CD4-positive, alpha-beta T cell (primary cell): ENCODE data around the gene RNF150. TPM values are rescaled to one million over a fixed set of nuclear protein-coding genes. Genes with fewer than 3 reads are reported as not detected.

Experiments used
- ATAC-seq: fragments of 200-7000 bp; cut with Tn5 transposase; one replicate; pipeline ENCODE4 v1.10.0; 2022; ENCODE audit warnings: mild to moderate bottlenecking; ENCODE audit not compliant: poor library complexity
- CTCF ChIA-PET: fragments of 350-600 bp; sonication (Branson Sonifier 250); formaldehyde crosslinking; loops from one replicate; lab custom pipeline; 2021; ENCODE audit warnings: antibody characterized with exemption, inconsistent platforms; lab: Charles Lee
- POLR2A ChIA-PET: fragments of 350-600 bp; sonication (Branson Sonifier 250); formaldehyde crosslinking; loops from one replicate; lab custom pipeline; 2021; ENCODE audit warnings: antibody characterized with exemption, inconsistent platforms; lab: Charles Lee
- DNase-seq, 14 experiments: peaks; one replicate each; pipeline ENCODE4 v3.0.0-alpha.2; 2013 to 2020; ENCODE audit warnings: mixed read lengths in 2 of 14
- H3K27ac ChIP-seq, 2 donors: one replicate each; pipeline versions ENCODE4 v1.5.1 to v1.7.0; 2013; ENCODE audit warnings: low read length in 2 of 2, low read depth in 1 of 2, mild to moderate bottlenecking in 1 of 2
- H3K27me3 ChIP-seq, 2 experiments: 1 replicate in 1 of 2; 2 replicates in 1 of 2; pipeline versions ENCODE4 v1.6.1 to v1.7.0; 2013; ENCODE audit warnings: low read length in 2 of 2, control low read depth in 1 of 2, mild to moderate bottlenecking in 1 of 2, moderate library complexity in 1 of 2; ENCODE audit not compliant: insufficient read depth in 2 of 2, control insufficient read depth in 1 of 2
- H3K36me3 ChIP-seq: one replicate; pipeline ENCODE4 v1.6.1; 2013; ENCODE audit warnings: low read length, control low read depth; ENCODE audit not compliant: insufficient read depth
- H3K4me1 ChIP-seq: one replicate; pipeline ENCODE4 v1.6.1; 2013; ENCODE audit warnings: low read length, control low read depth; ENCODE audit not compliant: insufficient read depth
- H3K4me3 ChIP-seq: one replicate; pipeline ENCODE4 v1.5.1; 2013; ENCODE audit warnings: mild to moderate bottlenecking, low read length, moderate library complexity
- H3K9me3 ChIP-seq, 2 experiments: 1 replicate in 1 of 2; 2 replicates in 1 of 2; pipeline versions ENCODE4 v1.6.1 to v1.7.0; 2013; ENCODE audit warnings: low read length in 2 of 2, mild to moderate bottlenecking in 2 of 2, control low read depth in 1 of 2, moderate library complexity in 1 of 2; ENCODE audit not compliant: control insufficient read depth in 1 of 2, insufficient read depth in 1 of 2
- H3K27ac Mint-ChIP-seq: one replicate; pipeline ENCODE4 v1.8.0; 2020; ENCODE audit warnings: mixed read lengths
- H3K27me3 Mint-ChIP-seq: one replicate; pipeline ENCODE4 v1.8.0; 2021; ENCODE audit warnings: mixed read lengths
- H3K36me3 Mint-ChIP-seq: one replicate; pipeline ENCODE4 v1.8.0; 2021; ENCODE audit warnings: low read depth, mixed read lengths
- H3K4me1 Mint-ChIP-seq: one replicate; pipeline ENCODE4 v1.8.0; 2021; ENCODE audit warnings: low read depth, mixed read lengths
- H3K4me3 Mint-ChIP-seq: one replicate; pipeline ENCODE4 v1.8.0; 2020; ENCODE audit warnings: mild to moderate bottlenecking, mixed read lengths
- H3K9me3 Mint-ChIP-seq: one replicate; pipeline ENCODE4 v1.8.0; 2020; ENCODE audit warnings: mixed read lengths
- CTCF ChIP-seq: fragments of 200-600 bp; IDR thresholded peaks from one replicate; pipeline ENCODE4 v1.8.0; 2022; ENCODE audit warnings: antibody characterized with exemption, mild to moderate bottlenecking
- intact Hi-C, 2 experiments: fragments of 100-400 bp; cut with DNase I in 1 of 2; cut with micrococcal nuclease in 1 of 2; formaldehyde crosslinking; loops; one replicate each; pipeline versions ENCODE4 v1.15.1 to v1.9.0; 2023 to 2025; cut with DNase I, micrococcal nuclease
- total RNA-seq, 174 experiments: library from RNA in 2 of 174; stranded (reverse) in 2 of 174; gene quantifications; one replicate each; pipeline ENCODE4 v1.2.3 and lab custom pipeline; 2021 to 2026

RNF150 gene
- total RNA-seq, 2 experiments from 2014 or later = not detected

- no peak overlapping the region for H3K27ac Mint-ChIP-seq
- peaks cover 42% of the 10 kb centered on the region for H3K27me3 Mint-ChIP-seq
- no peaks in the 10 kb centered on the region for H3K4me1 Mint-ChIP-seq
- Histone ChIP-seq H3K27ac (no peak overlapping the region), H3K27me3 (peaks cover 3 to 8% of the 10 kb centered on the region in 2 experiments), H3K36me3 (no peaks in the 10 kb centered on the region), H3K9me3 (no peaks in the 10 kb centered on the region), H3K4me3 (no peak overlapping the region), H3K4me1 (no peaks in the 10 kb centered on the region)
- CTCF ChIA-PET = no interaction called here
- no peak overlapping the region for H3K4me3 Mint-ChIP-seq
- intact Hi-C loops = no loop called here
- TF ChIP-seq CTCF = no peak
- POLR2A ChIA-PET = no interaction called here
- no peak for DNase-seq
- no peak for ATAC-seq
- H3K36me3 Mint-ChIP-seq = no peaks in the 10 kb centered on the region
- no peaks in the 10 kb centered on the region for H3K9me3 Mint-ChIP-seq
Observed at GRCh38 chr4:140854168-140854567, 279.1 kb downstream of the RNF150 start.

- H3K36me3 Mint-ChIP-seq = no peaks in the 10 kb centered on the region
- DNase-seq (no peak), ATAC-seq (no peak)
- H3K27me3 ChIP-seq = peaks cover 3 to 8% of the 10 kb centered on the region in 2 experiments
- no peak overlapping the region for H3K27ac Mint-ChIP-seq
- POLR2A ChIA-PET = no interaction called here
- no peaks in the 10 kb centered on the region for H3K36me3 ChIP-seq
- intact Hi-C loops = no loop called here
- H3K27ac ChIP-seq = no peak overlapping the region
- no peaks in the 10 kb centered on the region for H3K4me1 ChIP-seq
- H3K4me3 Mint-ChIP-seq = no peak overlapping the region
- CTCF ChIA-PET = no interaction called here
- H3K9me3 Mint-ChIP-seq = no peaks in the 10 kb centered on the region
- no peaks in the 10 kb centered on the region for H3K9me3 ChIP-seq
- no peaks in the 10 kb centered on the region for H3K4me1 Mint-ChIP-seq
- peaks cover 43% of the 10 kb centered on the region for H3K27me3 Mint-ChIP-seq
- TF ChIP-seq CTCF = no peak
- H3K4me3 ChIP-seq = no peak overlapping the region
Observed at GRCh38 chr4:140851804-140852203, 281.5 kb downstream of the RNF150 start.

GRCh38 chr4:140851032-140851636, 282.1 kb downstream of the RNF150 start:
- no peak overlapping the region for H3K27ac ChIP-seq
- H3K9me3 ChIP-seq = no peaks in the 10 kb centered on the region
- Mint-ChIP-seq H3K27me3 (peaks cover 39% of the 10 kb centered on the region), H3K27ac (no peak overlapping the region), H3K4me3 (no peak overlapping the region), H3K4me1 (no peaks in the 10 kb centered on the region), H3K9me3 (no peaks in the 10 kb centered on the region), H3K36me3 (no peaks in the 10 kb centered on the region)
- POLR2A ChIA-PET = no interaction called here
- H3K4me3 ChIP-seq = no peak overlapping the region
- no peaks in the 10 kb centered on the region for H3K36me3 ChIP-seq
- DNase-seq = peak in 3 of 14 experiments; percentile 29 to 48 (median 43)
- CTCF ChIA-PET = no interaction called here
- ATAC-seq = no peak
- H3K4me1 ChIP-seq = no peaks in the 10 kb centered on the region
- peaks cover 3 to 8% of the 10 kb centered on the region in 2 experiments for H3K27me3 ChIP-seq
- intact Hi-C loops = no loop called here
- no peak for TF ChIP-seq CTCF
